Caco-2 (cell line): ENCODE measurements around the gene CFAP77. TPM values are rescaled to one million over a fixed set of nuclear protein-coding genes. Genes with fewer than 3 reads are reported as not detected.

ENCODE experiments used
- BruUV-seq: library from RNA; stranded (reverse); fragments of 400-500 nt; replicated peaks from 2 replicates; lab custom pipeline; 2021; lab: Mats Ljungman, UMichigan
- CTCF ChIA-PET: fragments of 300-600 bp; sonication (Branson Sonifier 250); formaldehyde crosslinking; loops from one replicate; lab custom pipeline; 2022; ENCODE audit warnings: antibody characterized with exemption; lab: Charles Lee
- POLR2A ChIA-PET: fragments of 300-600 bp; sonication (Branson Sonifier 250); formaldehyde crosslinking; loops from one replicate; lab custom pipeline; 2022; ENCODE audit warnings: antibody characterized with exemption; lab: Charles Lee
- DNase-seq, 2 experiments: peaks; one replicate each; pipeline versions ENCODE4 v3.0.0 to v3.0.0-alpha.2; 2020 to 2022
- H3K27me3 ChIP-seq: replicated peaks from 2 replicates; pipeline ENCODE4 v1.6.0; 2011; ENCODE audit warnings: low read length; ENCODE audit not compliant: control insufficient read depth, insufficient read depth
- H3K36me3 ChIP-seq: 2 replicates; pipeline ENCODE4 v1.5.1; 2011; ENCODE audit warnings: low read length; ENCODE audit not compliant: control insufficient read depth, insufficient read depth
- H3K4me1 ChIP-seq: fragments of 250-450 bp; sonication (Bioruptor Pico); 2 replicates; pipeline ENCODE4 v1.5.1; 2020; ENCODE audit warnings: mild to moderate bottlenecking
- H3K4me3 ChIP-seq: 2 replicates; pipeline ENCODE4 v1.5.1; 2011; ENCODE audit warnings: low read depth, mild to moderate bottlenecking, control low read depth, low read length
- H3K9me3 ChIP-seq: fragments of 250-450 bp; sonication (Bioruptor Pico); 2 replicates; pipeline ENCODE4 v1.5.1; 2020; ENCODE audit warnings: mild to moderate bottlenecking, moderate library complexity
- H3K27ac Mint-ChIP-seq: one replicate; pipeline ENCODE4 v1.8.0; 2022; ENCODE audit warnings: mixed read lengths; ENCODE audit not compliant: unreplicated experiment
- H3K27me3 Mint-ChIP-seq: one replicate; pipeline ENCODE4 v1.8.0; 2022; ENCODE audit warnings: mixed read lengths; ENCODE audit not compliant: insufficient read depth, unreplicated experiment
- H3K36me3 Mint-ChIP-seq: one replicate; pipeline ENCODE4 v1.8.0; 2022; ENCODE audit warnings: mild to moderate bottlenecking, mixed read lengths; ENCODE audit not compliant: insufficient read depth, unreplicated experiment
- H3K4me1 Mint-ChIP-seq: one replicate; pipeline ENCODE4 v1.8.0; 2022; ENCODE audit warnings: low read depth, mixed read lengths; ENCODE audit not compliant: unreplicated experiment
- H3K4me3 Mint-ChIP-seq: one replicate; pipeline ENCODE4 v1.8.0; 2022; ENCODE audit warnings: mild to moderate bottlenecking, moderate library complexity, mixed read lengths; ENCODE audit not compliant: unreplicated experiment
- H3K9me3 Mint-ChIP-seq: one replicate; pipeline ENCODE4 v1.8.0; 2022; ENCODE audit warnings: mixed read lengths; ENCODE audit not compliant: unreplicated experiment
- CTCF ChIP-seq, 2 experiments: fragments of 200-600 bp in 1 of 2; IDR thresholded peaks; 1 replicate in 1 of 2; 2 replicates in 1 of 2; pipeline versions ENCODE4 v1.5.1 to v1.8.0; 2011 to 2022; ENCODE audit warnings: antibody characterized with exemption in 1 of 2, control low read depth in 1 of 2, inconsistent platforms in 1 of 2, low read depth in 1 of 2, low read length in 1 of 2, mild to moderate bottlenecking in 1 of 2, moderate library complexity in 1 of 2; ENCODE audit not compliant: insufficient read depth in 1 of 2, severe bottlenecking in 1 of 2, unreplicated experiment in 1 of 2
- intact Hi-C: fragments of 100-400 bp; cut with micrococcal nuclease; formaldehyde crosslinking; loops from one replicate; pipeline ENCODE4 v1.10.0; 2022; ENCODE audit not compliant: unreplicated experiment
- total RNA-seq: library from RNA; stranded (reverse); gene quantifications from 2 replicates; pipeline ENCODE4 v1.2.3, GENCODE V29; 2022

CFAP77 gene
- total RNA-seq, 1 experiment from 2014 or later: not detected

GRCh38 chr9:132577119-132577518, 167.1 kb downstream of the CFAP77 start:
- H3K4me3 Mint-ChIP-seq: no peak overlapping the region
- CTCF ChIA-PET: interaction anchor here (0.5 kb wide), 1 partner anchor 434 kb away, joined by 4 read pairs; no protein-coding TSS in a partner anchor
- intact Hi-C loops: loop anchor here (5.0 kb wide), 1 partner anchor 225 kb away; no protein-coding TSS in a partner anchor

GRCh38 chr9:132578367-132578932, 168.4 kb downstream of the CFAP77 start:
- TF ChIP-seq CTCF (IDR thresholded peaks at IDR 0.05; ENCODE audit: insufficient read depth in 1 of 2, low read depth in 1 of 2, low read length in 1 of 2, severe bottlenecking in 1 of 2, unreplicated experiment in 1 of 2): no peak
- no peaks in the 10 kb centered on the region for H3K9me3 ChIP-seq
- no peak overlapping the region for H3K4me3 ChIP-seq
- no peak for DNase-seq
- Mint-ChIP-seq H3K27me3 (peaks cover 35% of the 10 kb centered on the region), H3K4me1 (no peaks in the 10 kb centered on the region), H3K4me3 (no peak overlapping the region), H3K9me3 (no peaks in the 10 kb centered on the region), H3K27ac (no peak overlapping the region), H3K36me3 (peaks cover 6% of the 10 kb centered on the region)
- no peaks in the 10 kb centered on the region for H3K27me3 ChIP-seq
- ChIA-PET CTCF (interaction anchor here (0.6 kb wide), 1 partner anchor 73 kb away, joined by 3 read pairs; no protein-coding TSS in a partner anchor), POLR2A (no interaction called here)
- intact Hi-C loops: loop anchor here (5.0 kb wide), 1 partner anchor 224 kb away; no protein-coding TSS in a partner anchor
- BruUV-seq: no TSS peak
- H3K36me3 ChIP-seq: no peaks in the 10 kb centered on the region
- H3K4me1 ChIP-seq: no peaks in the 10 kb centered on the region

More at GRCh38 chr9:132577119-132577518, 167.1 kb downstream of the CFAP77 start:
- Histone ChIP-seq H3K4me3 (no peak overlapping the region), H3K9me3 (no peaks in the 10 kb centered on the region), H3K4me1 (no peaks in the 10 kb centered on the region), H3K27me3 (no peaks in the 10 kb centered on the region), H3K36me3 (no peaks in the 10 kb centered on the region)
- Mint-ChIP-seq H3K9me3 (no peaks in the 10 kb centered on the region), H3K27me3 (peaks cover 29% of the 10 kb centered on the region), H3K36me3 (peaks cover 6% of the 10 kb centered on the region), H3K27ac (no peak overlapping the region), H3K4me1 (no peaks in the 10 kb centered on the region)
- no peak for TF ChIP-seq CTCF (IDR thresholded peaks at IDR 0.05; ENCODE audit: insufficient read depth in 1 of 2, low read depth in 1 of 2, low read length in 1 of 2, severe bottlenecking in 1 of 2, unreplicated experiment in 1 of 2)
- POLR2A ChIA-PET: no interaction called here
- no TSS peak for BruUV-seq
- no peak for DNase-seq

GRCh38 chr9:132579427-132579798, 169.4 kb downstream of the CFAP77 start:
- H3K27me3 ChIP-seq: no peaks in the 10 kb centered on the region
- ChIA-PET POLR2A (no interaction called here), CTCF (no interaction called here)
- peaks cover 31% of the 10 kb centered on the region for H3K27me3 Mint-ChIP-seq
- no peak overlapping the region for H3K27ac Mint-ChIP-seq
- no peaks in the 10 kb centered on the region for H3K9me3 ChIP-seq
- no peaks in the 10 kb centered on the region for H3K36me3 ChIP-seq
- intact Hi-C loops: loop anchor here (5.0 kb wide), 1 partner anchor 223 kb away; no protein-coding TSS in a partner anchor
- no peak overlapping the region for H3K4me3 ChIP-seq
- no peaks in the 10 kb centered on the region for H3K4me1 ChIP-seq
- no peaks in the 10 kb centered on the region for H3K4me1 Mint-ChIP-seq
- no peak for DNase-seq
- H3K4me3 Mint-ChIP-seq: no peak overlapping the region
- no peak for TF ChIP-seq CTCF (IDR thresholded peaks at IDR 0.05; ENCODE audit: insufficient read depth in 1 of 2, low read depth in 1 of 2, low read length in 1 of 2, severe bottlenecking in 1 of 2, unreplicated experiment in 1 of 2)
- peaks cover 6% of the 10 kb centered on the region for H3K36me3 Mint-ChIP-seq
- H3K9me3 Mint-ChIP-seq: no peaks in the 10 kb centered on the region
- BruUV-seq: no TSS peak
